SK-N-SH treated with all-trans-retinoic acid at 6 μM for 48 hours (cell line): ENCODE data around the gene RELT.
A peak's percentile ranks its signal among the peaks of the same experiment; 100 is the strongest.

ENCODE experiments used
- ATAC-seq: fragments of 200-7000 bp; cut with Tn5 transposase; 3 replicates; pipeline ENCODE4 v1.9.1; 2020; ENCODE audit warnings: mild to moderate bottlenecking, moderate library complexity
- ARNTL ChIP-seq: fragments of 450-650 bp; formaldehyde crosslinking; IDR thresholded peaks from 2 replicates; pipeline ENCODE4 v1.5.0; 2020; ENCODE audit warnings: low read depth, mild to moderate bottlenecking, moderate library complexity, borderline replicate concordance
- BACH2 ChIP-seq: fragments of 250-450 bp; sonication (Bioruptor Pico); IDR thresholded peaks from 2 replicates; pipeline ENCODE4 v1.9.0; 2021; ENCODE audit warnings: mild to moderate bottlenecking, borderline replicate concordance
- ESRRG ChIP-seq: fragments of 250-450 bp; sonication (Bioruptor Pico); IDR thresholded peaks from 2 replicates; pipeline ENCODE4 v1.6.1; 2021; ENCODE audit warnings: mild to moderate bottlenecking
- GLIS3 ChIP-seq: fragments of 250-450 bp; sonication (Bioruptor Pico); IDR thresholded peaks from 2 replicates; pipeline ENCODE4 v1.5.0; 2020; ENCODE audit warnings: mild to moderate bottlenecking, moderate library complexity
- ISL1 ChIP-seq: fragments of 250-450 bp; sonication (Bioruptor Pico); IDR thresholded peaks from 2 replicates; pipeline ENCODE4 v2.1.2; 2022; ENCODE audit warnings: mild to moderate bottlenecking, moderate library complexity
- OSR1 ChIP-seq: fragments of 250-450 bp; sonication (Bioruptor Pico); IDR thresholded peaks from 2 replicates; pipeline ENCODE4 v1.8.0; 2022; ENCODE audit warnings: moderate library complexity, mild to moderate bottlenecking, inconsistent platforms
- POU6F1 ChIP-seq: fragments of 250-450 bp; sonication (Bioruptor Pico); IDR thresholded peaks from 2 replicates; pipeline ENCODE4 v1.8.0; 2021; ENCODE audit warnings: low read depth, mild to moderate bottlenecking, moderate library complexity, borderline replicate concordance
- PPARA ChIP-seq: fragments of 250-450 bp; sonication (Bioruptor Pico); IDR thresholded peaks from 2 replicates; pipeline ENCODE4 v1.5.0; 2020; ENCODE audit warnings: mild to moderate bottlenecking, borderline replicate concordance
- RARB ChIP-seq: fragments of 250-450 bp; sonication (Bioruptor Pico); IDR thresholded peaks from 2 replicates; pipeline ENCODE4 v1.8.0; 2021; ENCODE audit warnings: mild to moderate bottlenecking, moderate library complexity
- SNAI2 ChIP-seq: fragments of 250-450 bp; sonication (Bioruptor Pico); IDR thresholded peaks from 2 replicates; pipeline ENCODE4 v1.5.0; 2020; ENCODE audit warnings: mild to moderate bottlenecking, moderate library complexity
- TOX ChIP-seq: fragments of 250-450 bp; sonication (Bioruptor Pico); IDR thresholded peaks from 2 replicates; pipeline ENCODE4 v1.8.0; 2021; ENCODE audit warnings: mild to moderate bottlenecking, moderate library complexity, borderline replicate concordance
- ZC3H10 ChIP-seq: fragments of 250-450 bp; sonication (Bioruptor Pico); IDR thresholded peaks from 2 replicates; pipeline ENCODE4 v1.5.1; 2021; ENCODE audit warnings: mild to moderate bottlenecking, moderate library complexity
- ZFP3 ChIP-seq: fragments of 250-450 bp; sonication (Bioruptor Pico); IDR thresholded peaks from 2 replicates; pipeline ENCODE4 v1.5.0; 2020; ENCODE audit warnings: mild to moderate bottlenecking, moderate library complexity
- ZFP30 ChIP-seq: fragments of 450-650 bp; formaldehyde crosslinking; IDR thresholded peaks from 2 replicates; pipeline ENCODE4 v1.5.0; 2022; ENCODE audit warnings: mild to moderate bottlenecking, moderate library complexity
- ZNF565 ChIP-seq: fragments of 450-650 bp; formaldehyde crosslinking; conservative IDR thresholded peaks from 2 replicates; pipeline ENCODE4 v1.5.0; 2020; ENCODE audit warnings: low read depth, mild to moderate bottlenecking, moderate library complexity
- ZNF70 ChIP-seq: fragments of 450-650 bp; formaldehyde crosslinking; IDR thresholded peaks from 2 replicates; pipeline ENCODE4 v1.5.0; 2020; ENCODE audit warnings: mild to moderate bottlenecking, moderate library complexity
- ZNF8 ChIP-seq: fragments of 450-650 bp; formaldehyde crosslinking; IDR thresholded peaks from 2 replicates; pipeline ENCODE4 v1.5.0; 2020; ENCODE audit warnings: mild to moderate bottlenecking, moderate library complexity
- TF ChIP-seq, protein P1 (sequence below): fragments of 250-450 bp; sonication (Bioruptor Pico); IDR thresholded peaks from 2 replicates; pipeline ENCODE4 v1.5.1; 2021; ENCODE audit warnings: mild to moderate bottlenecking, moderate library complexity
- TF ChIP-seq, protein P2 (sequence below): fragments of 250-450 bp; sonication (Bioruptor Pico); IDR thresholded peaks from 2 replicates; pipeline ENCODE4 v1.8.0; 2020; ENCODE audit warnings: mild to moderate bottlenecking, moderate library complexity, borderline replicate concordance
- TF ChIP-seq, protein P3 (sequence below): fragments of 250-450 bp; sonication (Bioruptor Pico); IDR thresholded peaks from 2 replicates; pipeline ENCODE4 v1.5.1; 2020; ENCODE audit warnings: low read depth, mild to moderate bottlenecking, moderate library complexity

The RELT gene

DNA sequence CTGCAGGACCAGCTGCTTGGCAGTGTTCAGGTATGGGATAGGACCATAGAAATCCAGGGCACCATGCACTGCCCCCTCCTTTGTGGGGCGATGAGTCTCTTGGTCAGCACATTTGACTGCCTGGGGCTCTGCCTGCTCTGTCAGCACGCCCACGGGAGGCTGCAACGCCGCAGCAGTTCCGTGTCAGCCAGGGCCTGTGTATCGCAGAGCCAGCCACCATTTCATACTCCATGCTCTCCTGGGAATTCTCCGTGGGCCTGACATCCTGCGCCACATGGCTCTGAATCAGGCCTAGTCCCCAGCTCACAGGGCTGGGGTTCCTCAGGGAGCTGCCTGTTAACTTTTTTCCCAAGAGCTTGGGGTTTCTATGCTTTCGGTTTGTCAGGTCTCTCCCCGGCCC, 16.9 kb upstream of the RELT start:
- TF ChIP-seq, protein P1, sequence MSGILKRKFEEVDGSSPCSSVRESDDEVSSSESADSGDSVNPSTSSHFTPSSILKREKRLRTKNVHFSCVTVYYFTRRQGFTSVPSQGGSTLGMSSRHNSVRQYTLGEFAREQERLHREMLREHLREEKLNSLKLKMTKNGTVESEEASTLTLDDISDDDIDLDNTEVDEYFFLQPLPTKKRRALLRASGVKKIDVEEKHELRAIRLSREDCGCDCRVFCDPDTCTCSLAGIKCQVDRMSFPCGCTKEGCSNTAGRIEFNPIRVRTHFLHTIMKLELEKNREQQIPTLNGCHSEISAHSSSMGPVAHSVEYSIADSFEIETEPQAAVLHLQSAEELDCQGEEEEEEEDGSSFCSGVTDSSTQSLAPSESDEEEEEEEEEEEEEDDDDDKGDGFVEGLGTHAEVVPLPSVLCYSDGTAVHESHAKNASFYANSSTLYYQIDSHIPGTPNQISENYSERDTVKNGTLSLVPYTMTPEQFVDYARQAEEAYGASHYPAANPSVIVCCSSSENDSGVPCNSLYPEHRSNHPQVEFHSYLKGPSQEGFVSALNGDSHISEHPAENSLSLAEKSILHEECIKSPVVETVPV (CRISPR knock-in tag), result no peak
- TF ChIP-seq ZNF8 (CRISPR knock-in tag) (no peak), RARB (CRISPR knock-in tag) (no peak), SNAI2 (CRISPR knock-in tag) (no peak), BACH2 (CRISPR knock-in tag) (no peak), ISL1 (CRISPR knock-in tag) (no peak), PPARA (CRISPR knock-in tag) (no peak), ZFP3 (no peak)
- no peak for ATAC-seq

DNA sequence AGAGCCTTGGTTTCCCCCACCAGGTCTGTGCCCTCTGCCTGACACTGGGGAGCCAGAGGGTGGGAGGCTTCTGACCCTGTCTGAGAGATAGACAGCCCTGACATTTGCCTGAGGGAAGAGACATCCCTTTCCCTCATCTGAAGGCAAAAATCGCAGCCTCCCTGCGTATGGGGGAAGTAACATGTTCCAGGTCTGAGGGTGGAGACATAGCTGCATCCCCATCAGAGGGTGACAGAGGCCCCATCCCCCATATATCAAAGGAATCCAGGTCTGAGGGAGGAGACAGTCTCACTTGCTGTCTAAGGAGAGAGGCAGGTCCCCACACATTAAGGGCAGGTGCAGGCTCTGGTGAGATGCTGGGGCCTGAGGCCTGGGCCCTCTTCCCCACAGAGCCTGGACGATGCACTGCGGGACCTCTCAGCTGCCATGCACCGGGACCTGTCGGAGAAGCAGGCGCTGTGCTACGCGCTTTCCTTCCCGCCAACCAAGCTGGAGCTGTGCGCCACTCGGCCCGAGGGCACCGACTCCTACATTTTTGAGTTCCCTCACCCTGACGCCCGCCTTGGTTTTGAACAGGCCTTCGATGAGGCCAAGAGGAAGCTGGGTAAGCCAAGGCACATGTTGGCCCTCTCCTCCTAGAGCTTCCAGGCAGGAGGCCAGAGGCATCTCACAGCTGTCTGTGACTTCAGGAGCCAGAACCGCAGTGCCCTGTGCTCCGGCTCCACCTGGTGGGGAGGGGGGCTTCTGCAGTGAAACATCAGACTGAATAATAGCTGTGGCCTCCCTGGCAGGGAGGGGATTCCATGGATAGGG, 16.1 kb upstream of the RELT start:
- peak; percentile 63 for ATAC-seq
- TF ChIP-seq ZNF70 (no peak), OSR1 (CRISPR knock-in tag) (no peak), ESRRG (CRISPR knock-in tag) (no peak), ZFP30 (no peak), ZNF8 (CRISPR knock-in tag) (no peak)
- TF ChIP-seq, protein P2, sequence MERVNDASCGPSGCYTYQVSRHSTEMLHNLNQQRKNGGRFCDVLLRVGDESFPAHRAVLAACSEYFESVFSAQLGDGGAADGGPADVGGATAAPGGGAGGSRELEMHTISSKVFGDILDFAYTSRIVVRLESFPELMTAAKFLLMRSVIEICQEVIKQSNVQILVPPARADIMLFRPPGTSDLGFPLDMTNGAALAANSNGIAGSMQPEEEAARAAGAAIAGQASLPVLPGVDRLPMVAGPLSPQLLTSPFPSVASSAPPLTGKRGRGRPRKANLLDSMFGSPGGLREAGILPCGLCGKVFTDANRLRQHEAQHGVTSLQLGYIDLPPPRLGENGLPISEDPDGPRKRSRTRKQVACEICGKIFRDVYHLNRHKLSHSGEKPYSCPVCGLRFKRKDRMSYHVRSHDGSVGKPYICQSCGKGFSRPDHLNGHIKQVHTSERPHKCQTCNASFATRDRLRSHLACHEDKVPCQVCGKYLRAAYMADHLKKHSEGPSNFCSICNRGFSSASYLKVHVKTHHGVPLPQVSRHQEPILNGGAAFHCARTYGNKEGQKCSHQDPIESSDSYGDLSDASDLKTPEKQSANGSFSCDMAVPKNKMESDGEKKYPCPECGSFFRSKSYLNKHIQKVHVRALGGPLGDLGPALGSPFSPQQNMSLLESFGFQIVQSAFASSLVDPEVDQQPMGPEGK, result no peak
- TF ChIP-seq, protein P3, sequence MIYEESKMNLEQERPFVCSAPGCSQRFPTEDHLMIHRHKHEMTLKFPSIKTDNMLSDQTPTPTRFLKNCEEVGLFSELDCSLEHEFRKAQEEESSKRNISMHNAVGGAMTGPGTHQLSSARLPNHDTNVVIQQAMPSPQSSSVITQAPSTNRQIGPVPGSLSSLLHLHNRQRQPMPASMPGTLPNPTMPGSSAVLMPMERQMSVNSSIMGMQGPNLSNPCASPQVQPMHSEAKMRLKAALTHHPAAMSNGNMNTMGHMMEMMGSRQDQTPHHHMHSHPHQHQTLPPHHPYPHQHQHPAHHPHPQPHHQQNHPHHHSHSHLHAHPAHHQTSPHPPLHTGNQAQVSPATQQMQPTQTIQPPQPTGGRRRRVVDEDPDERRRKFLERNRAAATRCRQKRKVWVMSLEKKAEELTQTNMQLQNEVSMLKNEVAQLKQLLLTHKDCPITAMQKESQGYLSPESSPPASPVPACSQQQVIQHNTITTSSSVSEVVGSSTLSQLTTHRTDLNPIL (CRISPR knock-in tag), result no peak

DNA sequence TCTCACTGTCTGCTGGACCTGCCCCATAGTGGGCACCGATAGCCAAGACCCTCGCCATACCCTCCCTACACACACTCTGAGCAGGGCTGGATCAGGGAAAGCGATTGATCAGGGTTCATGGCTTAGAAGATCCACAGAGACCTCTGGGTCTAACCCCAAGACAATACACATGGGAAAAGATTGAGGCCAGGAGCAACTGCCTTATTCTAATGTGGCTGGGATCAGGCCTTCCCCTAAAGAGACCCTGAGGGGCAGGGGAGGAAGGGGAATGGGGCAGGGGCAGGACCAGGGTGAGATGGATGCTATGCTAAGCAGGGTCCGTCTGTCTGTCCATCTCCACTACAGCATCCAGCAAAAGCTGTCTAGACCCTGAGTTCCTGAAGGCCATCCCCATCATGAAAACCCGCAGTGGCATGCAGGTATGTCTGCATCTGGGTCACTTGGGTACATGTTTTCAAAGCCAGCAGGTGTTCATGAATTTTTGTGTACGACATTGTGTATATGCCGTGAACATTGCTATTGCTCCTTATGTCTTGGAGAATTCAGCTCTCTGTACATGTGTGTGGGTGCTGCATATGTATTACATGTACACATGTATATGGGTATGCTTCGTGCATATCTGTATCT, 15.3 kb upstream of the RELT start:
- TF ChIP-seq TOX (CRISPR knock-in tag), result no peak
- no peak for TF ChIP-seq ZNF8 (CRISPR knock-in tag)
- no peak for ATAC-seq

- TF ChIP-seq ISL1 (CRISPR knock-in tag), result no peak
- no peak for TF ChIP-seq GLIS3
- TF ChIP-seq, protein P1 (CRISPR knock-in tag), result no peak
- no peak for TF ChIP-seq ESRRG (CRISPR knock-in tag)
- TF ChIP-seq ARNTL (CRISPR knock-in tag), result no peak
- TF ChIP-seq ZNF565 (CRISPR knock-in tag), result no peak
- TF ChIP-seq RARB (CRISPR knock-in tag), result no peak
- TF ChIP-seq SNAI2 (CRISPR knock-in tag), result no peak
- no peak for TF ChIP-seq PPARA (CRISPR knock-in tag)
- TF ChIP-seq POU6F1 (CRISPR knock-in tag), result no peak
- TF ChIP-seq ZFP30, result no peak
- TF ChIP-seq ZNF8 (CRISPR knock-in tag), result no peak
- no peak for TF ChIP-seq OSR1 (CRISPR knock-in tag)
- no peak for TF ChIP-seq ZFP3
- TF ChIP-seq ZC3H10 (CRISPR knock-in tag), result no peak
- TF ChIP-seq, all 23 proteins: peak for 0
- no peak for ATAC-seq
Measured at GRCh38 chr11:73361953-73362776, 14.0 kb upstream of the RELT start.
